Measurements from ENCODE around the gene FOXRED2. TPM values are rescaled to one million over a fixed set of nuclear protein-coding genes. Genes with fewer than 3 reads are reported as not detected.

FOXRED2 gene
- total RNA-seq, 2 experiments from 2014 or later: 1.8 to 2.3 TPM

DNA sequence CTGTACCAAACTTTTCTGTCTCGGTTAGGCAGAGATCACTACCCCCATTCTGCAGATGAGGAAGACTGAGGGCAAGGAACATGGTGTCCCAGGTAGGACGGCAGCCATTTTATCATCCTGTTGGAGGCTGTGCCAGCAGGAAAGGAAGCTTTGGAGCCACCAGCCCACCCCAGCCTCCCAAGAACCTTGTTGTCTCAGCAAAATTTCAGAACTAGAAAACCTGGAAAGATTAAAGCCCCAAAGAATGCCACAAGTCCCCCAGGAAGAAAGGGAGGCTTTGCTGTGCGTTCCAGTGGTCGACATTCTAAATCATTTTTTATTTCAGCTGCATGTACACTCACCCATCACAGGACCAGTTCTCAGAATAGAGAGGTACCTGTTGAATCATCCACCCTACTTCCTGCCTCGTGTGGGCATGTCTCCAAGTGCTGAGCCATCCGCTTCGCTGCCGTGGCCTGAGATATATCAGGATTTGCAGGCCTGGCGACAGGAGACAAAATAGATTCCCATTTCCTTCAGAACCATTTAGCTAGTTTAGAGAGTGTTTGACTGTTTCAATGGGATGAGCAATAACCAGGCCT, 35.1 kb upstream of the FOXRED2 start:
- POLR2A ChIA-PET: interaction anchor here (1.3 kb wide), 1 partner anchor 13 kb away, joined by 3 read pairs; the partner anchor contains the start of gene EIF3D

DNA sequence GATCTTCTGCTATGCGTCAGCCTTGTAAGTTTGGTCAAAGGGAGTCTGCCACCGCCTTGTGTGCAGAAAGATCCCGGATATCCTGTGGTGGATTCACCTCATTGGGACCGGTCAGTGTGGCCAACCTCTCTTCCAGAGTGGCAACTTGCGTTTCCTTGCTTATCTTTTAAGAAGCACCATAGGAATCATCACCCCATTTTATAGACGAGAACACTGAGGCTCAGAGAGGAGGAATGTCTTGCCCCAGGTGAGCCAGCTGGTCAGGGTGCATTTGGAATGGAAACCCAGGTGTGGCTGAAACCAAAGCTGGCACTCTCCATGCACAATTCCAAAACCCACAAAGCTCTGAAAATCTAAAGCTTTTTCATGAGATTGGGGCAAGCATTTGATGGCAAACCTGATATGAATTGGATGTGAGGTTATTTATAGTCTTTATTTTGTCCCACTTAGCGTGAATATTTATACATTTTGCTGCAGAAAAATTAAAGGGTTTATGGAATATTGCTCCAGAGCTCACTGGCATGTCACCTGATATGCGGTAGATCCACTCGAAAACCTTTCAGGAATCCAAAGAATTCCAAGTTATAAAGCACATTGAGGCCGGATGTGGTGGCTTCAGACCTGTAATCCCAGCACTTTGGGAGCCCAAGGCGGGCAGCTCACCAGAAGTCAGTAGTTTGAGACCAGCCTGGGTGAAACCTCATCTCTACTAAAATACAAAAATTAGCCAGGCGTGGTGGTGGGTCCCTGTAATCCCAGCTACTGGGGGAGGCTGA, 34.2 kb upstream of the FOXRED2 start:
- no peak overlapping the region for H3K4me3 ChIP-seq (ENCODE audit: low read length)
- Mint-ChIP-seq H3K4me3 (no peak overlapping the region), H3K4me1 (ENCODE audit: low read depth) (no peaks in the 10 kb centered on the region), H3K9me3 (no peaks in the 10 kb centered on the region), H3K27ac (no peak overlapping the region), H3K36me3 (ENCODE audit: low read depth) (no peaks in the 10 kb centered on the region), H3K27me3 (peaks cover 7% of the 10 kb centered on the region)
- CTCF ChIA-PET: no interaction called here
- H3K27me3 ChIP-seq (ENCODE audit: control insufficient read depth in 1 of 2, insufficient read depth in 2 of 2, low read length in 2 of 2): no peaks in the 10 kb centered on the region
- DNase-seq (no peak), ATAC-seq (ENCODE audit: poor library complexity) (no peak)
- intact Hi-C loops (cut with DNase I, micrococcal nuclease): no loop called here
- no peak overlapping the region for H3K27ac ChIP-seq (ENCODE audit: low read depth in 1 of 2, low read length in 2 of 2)
- TF ChIP-seq, protein P1, sequence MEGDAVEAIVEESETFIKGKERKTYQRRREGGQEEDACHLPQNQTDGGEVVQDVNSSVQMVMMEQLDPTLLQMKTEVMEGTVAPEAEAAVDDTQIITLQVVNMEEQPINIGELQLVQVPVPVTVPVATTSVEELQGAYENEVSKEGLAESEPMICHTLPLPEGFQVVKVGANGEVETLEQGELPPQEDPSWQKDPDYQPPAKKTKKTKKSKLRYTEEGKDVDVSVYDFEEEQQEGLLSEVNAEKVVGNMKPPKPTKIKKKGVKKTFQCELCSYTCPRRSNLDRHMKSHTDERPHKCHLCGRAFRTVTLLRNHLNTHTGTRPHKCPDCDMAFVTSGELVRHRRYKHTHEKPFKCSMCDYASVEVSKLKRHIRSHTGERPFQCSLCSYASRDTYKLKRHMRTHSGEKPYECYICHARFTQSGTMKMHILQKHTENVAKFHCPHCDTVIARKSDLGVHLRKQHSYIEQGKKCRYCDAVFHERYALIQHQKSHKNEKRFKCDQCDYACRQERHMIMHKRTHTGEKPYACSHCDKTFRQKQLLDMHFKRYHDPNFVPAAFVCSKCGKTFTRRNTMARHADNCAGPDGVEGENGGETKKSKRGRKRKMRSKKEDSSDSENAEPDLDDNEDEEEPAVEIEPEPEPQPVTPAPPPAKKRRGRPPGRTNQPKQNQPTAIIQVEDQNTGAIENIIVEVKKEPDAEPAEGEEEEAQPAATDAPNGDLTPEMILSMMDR (IDR thresholded peaks at IDR 0.05): no peak
- peaks cover 12% of the 10 kb centered on the region for H3K4me1 ChIP-seq (ENCODE audit: insufficient read depth, low read length)
- no peaks in the 10 kb centered on the region for H3K9me3 ChIP-seq (ENCODE audit: control insufficient read depth in 1 of 2, insufficient read depth in 1 of 2, low read length in 2 of 2)
- POLR2A ChIA-PET: interaction anchor here (1.3 kb wide), 1 partner anchor 12 kb away, joined by 3 read pairs; the partner anchor contains the start of gene EIF3D
- no peaks in the 10 kb centered on the region for H3K36me3 ChIP-seq (ENCODE audit: insufficient read depth, low read length)

More for the DNA sequence above, 35.1 kb upstream of the FOXRED2 start:
- peaks cover 14% of the 10 kb centered on the region for H3K4me1 ChIP-seq (ENCODE audit: insufficient read depth, low read length)
- TF ChIP-seq, protein P1 (IDR thresholded peaks at IDR 0.05): no peak
- ATAC-seq (ENCODE audit: poor library complexity) (no peak), DNase-seq (peak in 6 of 14 experiments; percentile 8 to 53 (median 22))
- Mint-ChIP-seq H3K4me1 (ENCODE audit: low read depth) (no peaks in the 10 kb centered on the region), H3K36me3 (ENCODE audit: low read depth) (no peaks in the 10 kb centered on the region), H3K4me3 (no peak overlapping the region), H3K9me3 (no peaks in the 10 kb centered on the region), H3K27me3 (peaks cover 14% of the 10 kb centered on the region), H3K27ac (no peak overlapping the region)
- no peak overlapping the region for H3K27ac ChIP-seq (ENCODE audit: low read depth in 1 of 2, low read length in 2 of 2)
- H3K4me3 ChIP-seq (ENCODE audit: low read length): no peak overlapping the region
- H3K9me3 ChIP-seq (ENCODE audit: control insufficient read depth in 1 of 2, insufficient read depth in 1 of 2, low read length in 2 of 2): no peaks in the 10 kb centered on the region
- CTCF ChIA-PET: no interaction called here
- intact Hi-C loops (cut with DNase I, micrococcal nuclease): no loop called here
- no peaks in the 10 kb centered on the region for H3K27me3 ChIP-seq (ENCODE audit: control insufficient read depth in 1 of 2, insufficient read depth in 2 of 2, low read length in 2 of 2)
- H3K36me3 ChIP-seq (ENCODE audit: insufficient read depth, low read length): no peaks in the 10 kb centered on the region

DNA sequence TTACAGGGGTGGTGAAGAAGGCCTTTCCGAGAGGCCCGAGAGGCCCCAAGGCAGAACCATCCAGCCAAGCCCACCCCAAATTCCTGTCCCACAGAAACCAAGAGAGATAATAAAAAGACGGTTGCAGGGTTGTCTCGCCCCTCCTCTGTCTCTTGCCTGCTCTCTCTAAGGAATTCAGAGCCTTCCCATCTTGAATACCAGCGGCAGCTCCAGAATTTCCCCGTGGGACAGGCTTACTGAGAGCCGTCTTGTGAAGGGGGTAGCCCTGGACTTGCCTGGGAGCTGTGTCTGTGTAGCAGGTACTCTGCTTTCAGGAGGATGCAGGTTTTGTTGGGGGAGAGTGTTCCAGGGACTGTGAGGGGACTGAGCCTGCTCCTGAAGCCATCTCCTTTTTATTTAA, 31.7 kb upstream of the FOXRED2 start:
- DNase-seq: no peak
- no peaks in the 10 kb centered on the region for H3K4me1 Mint-ChIP-seq (ENCODE audit: low read depth)
- H3K36me3 ChIP-seq (ENCODE audit: insufficient read depth, low read length): no peaks in the 10 kb centered on the region
- H3K27me3 Mint-ChIP-seq: no peaks in the 10 kb centered on the region
- H3K27ac Mint-ChIP-seq: no peak overlapping the region
- no peak overlapping the region for H3K4me3 Mint-ChIP-seq
- no peaks in the 10 kb centered on the region for H3K27me3 ChIP-seq (ENCODE audit: control insufficient read depth in 1 of 2, insufficient read depth in 2 of 2, low read length in 2 of 2)
- CTCF ChIA-PET: no interaction called here
- H3K27ac ChIP-seq (ENCODE audit: low read depth in 1 of 2, low read length in 2 of 2): no peak overlapping the region
- ATAC-seq (ENCODE audit: poor library complexity): no peak
- TF ChIP-seq, protein P1 (IDR thresholded peaks at IDR 0.05): no peak
- H3K36me3 Mint-ChIP-seq (ENCODE audit: low read depth): no peaks in the 10 kb centered on the region
- intact Hi-C loops (cut with DNase I, micrococcal nuclease): no loop called here
- no peak overlapping the region for H3K4me3 ChIP-seq (ENCODE audit: low read length)
- peaks cover 12% of the 10 kb centered on the region for H3K4me1 ChIP-seq (ENCODE audit: insufficient read depth, low read length)
- no peaks in the 10 kb centered on the region for H3K9me3 Mint-ChIP-seq
- H3K9me3 ChIP-seq (ENCODE audit: control insufficient read depth in 1 of 2, insufficient read depth in 1 of 2, low read length in 2 of 2): no peaks in the 10 kb centered on the region
- POLR2A ChIA-PET: no interaction called here
